HepG2 (cell line): Measurements from ENCODE around the gene G6PC2. TPM values are rescaled to one million over a fixed set of nuclear protein-coding genes. Genes with fewer than 3 reads are reported as not detected.

Experiments
- ATAC-seq: fragments of 200-7000 bp; cut with Tn5 transposase; 3 replicates; pipeline ENCODE4 v1.9.1; 2020; ENCODE audit warnings: mild to moderate bottlenecking, moderate library complexity
- BruUV-seq: library from RNA; stranded (reverse); fragments of 400-500 nt; replicated peaks from 2 replicates; lab custom pipeline; 2021; lab: Mats Ljungman, UMichigan
- CTCF ChIA-PET: fragments of 300-600 bp; formaldehyde crosslinking; extraction: SDS; loops from one replicate; lab custom pipeline; 2021; ENCODE audit warnings: low total read pairs, inconsistent platforms, low intra/inter-chr PET ratio; lab: Yijun Ruan, JAX
- POLR2A ChIA-PET: fragments of 350-600 bp; sonication (Branson Sonifier 250); formaldehyde crosslinking; loops from one replicate; lab custom pipeline; 2020; ENCODE audit warnings: antibody characterized with exemption, inconsistent platforms; lab: Yijun Ruan, JAX
- DNase-seq: peaks from one replicate; pipeline ENCODE4 v3.0.0-alpha.2; 2015; ENCODE audit warnings: low spot score
- FAIRE-seq: peaks from 3 replicates; lab custom pipeline; 2011; peaks lifted over from hg19 to GRCh38; lab: Jason Lieb, UNC
- H2AFZ ChIP-seq: one replicate; pipeline ENCODE4 v1.6.1; 2011; ENCODE audit warnings: low read length, inconsistent platforms
- H3K27ac ChIP-seq: fragments of 300-600 bp; 3 replicates; pipeline ENCODE4 v1.8.0; 2011; ENCODE audit warnings: mixed run types, mild to moderate bottlenecking, mixed read lengths, low read length, inconsistent platforms; ENCODE audit not compliant: insufficient read depth; ENCODE audit errors: extremely low read length
- H3K27me3 ChIP-seq, 2 experiments: fragments of 200-600 bp in 1 of 2; 2 replicates in 1 of 2; 3 replicates in 1 of 2; pipeline versions ENCODE4 v1.6.0 to v1.8.0; 2011; ENCODE audit warnings: low read length in 2 of 2, mild to moderate bottlenecking in 2 of 2, moderate library complexity in 2 of 2, inconsistent platforms in 1 of 2; ENCODE audit not compliant: insufficient read depth in 2 of 2, control insufficient read depth in 1 of 2
- H3K36me3 ChIP-seq, 2 experiments: fragments of 200-600 bp in 1 of 2; replicated peaks in 1 of 2; 2 replicates in 1 of 2; 3 replicates in 1 of 2; pipeline versions ENCODE4 v1.5.1 to v1.8.0; 2011; ENCODE audit warnings: low read length in 2 of 2, inconsistent platforms in 1 of 2; ENCODE audit not compliant: insufficient read depth in 2 of 2, control insufficient read depth in 1 of 2
- H3K4me1 ChIP-seq: 2 replicates; pipeline ENCODE4 v1.5.1; 2012; ENCODE audit warnings: low read length, inconsistent platforms; ENCODE audit not compliant: insufficient read depth
- H3K4me2 ChIP-seq: 2 replicates; pipeline ENCODE4 v1.6.0; 2011; ENCODE audit warnings: low read depth, low read length, inconsistent platforms
- H3K4me3 ChIP-seq, 3 experiments: fragments of 200-600 bp in 1 of 3; sonication (generic), shearing (Covaris generic) in 1 of 3; replicated peaks in 1 of 3; 2 replicates each; pipeline ENCODE4 v1.5.1; 2011 to 2016; ENCODE audit warnings: low read length in 3 of 3, inconsistent platforms in 2 of 3, low read depth in 2 of 3, mild to moderate bottlenecking in 2 of 3, control low read depth in 1 of 3, mixed read lengths in 1 of 3; ENCODE audit not compliant: insufficient read depth in 1 of 3
- H3K79me2 ChIP-seq: one replicate; pipeline ENCODE4 v1.6.1; 2011; ENCODE audit warnings: low read length, inconsistent platforms; ENCODE audit not compliant: insufficient read depth
- H3K9ac ChIP-seq: 2 replicates; pipeline ENCODE4 v1.6.0; 2011; ENCODE audit warnings: mild to moderate bottlenecking, low read depth, low read length, inconsistent platforms; ENCODE audit not compliant: insufficient read depth
- H3K9me3 ChIP-seq: 2 replicates; pipeline ENCODE4 v1.5.1; 2012; ENCODE audit warnings: mild to moderate bottlenecking, low read length
- H4K20me1 ChIP-seq: 2 replicates; pipeline ENCODE4 v1.6.0; 2011; ENCODE audit warnings: inconsistent platforms, mild to moderate bottlenecking, low read length, moderate library complexity; ENCODE audit not compliant: insufficient read depth
- AKNA ChIP-seq: sonication (generic); formaldehyde crosslinking; IDR thresholded peaks from 2 replicates; pipeline ENCODE4 v1.4.0; 2020; ENCODE audit warnings: missing genetic modification reagents, borderline replicate concordance
- ARID2 ChIP-seq: sonication (generic); formaldehyde crosslinking; IDR thresholded peaks from 2 replicates; pipeline ENCODE4 v1.8.1; 2022; ENCODE audit warnings: mild to moderate bottlenecking, missing genetic modification reagents, borderline replicate concordance
- CTCF ChIP-seq: sonication (generic); formaldehyde crosslinking; IDR thresholded peaks from 2 replicates; pipeline ENCODE4 v1.5.0; 2020; ENCODE audit warnings: mild to moderate bottlenecking, missing genetic modification reagents, moderate library complexity
- E2F5 ChIP-seq: sonication (generic); formaldehyde crosslinking; conservative IDR thresholded peaks from 2 replicates; pipeline ENCODE4 v1.4.0; 2020; ENCODE audit warnings: missing genetic modification reagents
- MXI1 ChIP-seq: IDR thresholded peaks from 3 replicates; pipeline ENCODE4 v1.6.1; 2012; ENCODE audit warnings: low read depth, low read length, inconsistent platforms, borderline replicate concordance
- NFRKB ChIP-seq: fragments of 450-650 bp; IDR thresholded peaks from 2 replicates; pipeline ENCODE4 v1.6.1; 2017
- PPARG ChIP-seq: conservative IDR thresholded peaks from 2 replicates; pipeline ENCODE4 v1.6.1; 2016; ENCODE audit warnings: missing biosample characterization, missing genetic modification reagents
- RNF2 ChIP-seq: fragments of 450-650 bp; conservative IDR thresholded peaks from 2 replicates; pipeline ENCODE4 v1.6.1; 2016; ENCODE audit warnings: low read depth
- ZFY ChIP-seq: sonication (generic); formaldehyde crosslinking; IDR thresholded peaks from 2 replicates; pipeline ENCODE4 v1.4.0; 2020; ENCODE audit warnings: missing genetic modification reagents
- ZNF224 ChIP-seq: sonication (generic); formaldehyde crosslinking; IDR thresholded peaks from 2 replicates; pipeline ENCODE4 v1.5.0; 2020; ENCODE audit warnings: mild to moderate bottlenecking, missing genetic modification reagents
- ZNF670 ChIP-seq: sonication (generic); formaldehyde crosslinking; IDR thresholded peaks from 2 replicates; pipeline ENCODE4 v1.8.0; 2022; ENCODE audit warnings: mild to moderate bottlenecking, missing genetic modification reagents, borderline replicate concordance
- ZNF709 ChIP-seq: sonication (generic); formaldehyde crosslinking; IDR thresholded peaks from 2 replicates; pipeline ENCODE4 v1.5.0; 2020; ENCODE audit warnings: mild to moderate bottlenecking, missing genetic modification reagents
- WGBS: methylation state at CpG from one replicate; pipeline ENCODE4 v1.1.6; 2017; ENCODE audit warnings: low lambda C conversion rate; 5-methylcytosine and 5-hydroxymethylcytosine counted together
- in situ Hi-C: cut with HindIII; loops from 2 replicates; pipeline ENCODE4 v1.10.0; 2017; ENCODE audit warnings: low pct_unique_long_range_greater_than_20kb; ENCODE audit not compliant: extremely low pct_ligation_motif_present
- intact Hi-C: fragments of 100-400 bp; cut with micrococcal nuclease; formaldehyde crosslinking; loops from one replicate; pipeline ENCODE4 v1.10.0; 2022; ENCODE audit not compliant: unreplicated experiment
- polyA plus RNA-seq, 8 experiments: library from polyadenylated mRNA; depleted of rRNA in 3 of 8; stranded (reverse) in 7 of 8; unstranded in 1 of 8; fragments of >200 nt; fragmentation: Illumina TruSeq in 4 of 8; extraction: Trizol in 4 of 8; gene quantifications; 2 replicates each; pipeline versions ENCODE4 v1.2.1 to v1.2.3, GENCODE V29; 2011 to 2016; ENCODE audit warnings: low read depth in 4 of 8, missing spikeins in 1 of 8, mixed read lengths in 1 of 8; ENCODE audit not compliant: insufficient read depth in 1 of 8
- total RNA-seq, 5 experiments: library from RNA; depleted of rRNA; stranded (reverse); fragments of >200 nt; fragmentation: Illumina TruSeq; extraction: Trizol; gene quantifications; 2 replicates each; pipeline ENCODE4 v1.2.3, GENCODE V29; 2016; ENCODE audit warnings: low read depth in 1 of 5

G6PC2 gene
- total and polyA plus RNA-seq, 2 of the 13 experiments (the other 11 are each of a cell fraction or from before 2014, with no cell fraction given), result not detected

- intact Hi-C loops, result no loop called here
- H3K36me3 ChIP-seq, result no peaks in the 10 kb centered on the region
- H3K4me1 ChIP-seq, result no peaks in the 10 kb centered on the region
- H4K20me1 ChIP-seq, result no peaks in the 10 kb centered on the region
- no TSS peak for BruUV-seq
- H2AFZ ChIP-seq, result no peak overlapping the region
- H3K9me3 ChIP-seq, result no peaks in the 10 kb centered on the region
- no peak overlapping the region for H3K4me2 ChIP-seq
- no peak overlapping the region for H3K4me3 ChIP-seq
- in situ Hi-C loops, result no loop called here
- ChIA-PET CTCF (no interaction called here), POLR2A (no interaction called here)
- no peak overlapping the region for H3K27ac ChIP-seq
- DNase-seq (no peak), ATAC-seq (no peak), FAIRE-seq (no peak)
- H3K79me2 ChIP-seq, result no peaks in the 10 kb centered on the region
- H3K27me3 ChIP-seq, result no peaks in the 10 kb centered on the region
- whole genome bisulfite sequencing, result 34% methylated on average over 3 of the region's 3 CpGs
- no peak overlapping the region for H3K9ac ChIP-seq
- no peak for TF ChIP-seq ZNF224 (CRISPR knock-in tag)
- no peak for TF ChIP-seq PPARG
- TF ChIP-seq ZNF670, result no peak
- no peak for TF ChIP-seq ZNF709 (CRISPR knock-in tag)
- TF ChIP-seq RNF2, result no peak
- no peak for TF ChIP-seq CTCF (CRISPR knock-in tag)
- no peak for TF ChIP-seq E2F5 (CRISPR knock-in tag)
- TF ChIP-seq NFRKB, result no peak
- no peak for TF ChIP-seq AKNA (CRISPR knock-in tag)
- TF ChIP-seq ZFY (CRISPR knock-in tag), result no peak
- no peak for TF ChIP-seq ARID2 (CRISPR knock-in tag)
- TF ChIP-seq MXI1, result no peak
Measured at GRCh38 chr2:168926621-168927386, 25.7 kb downstream of the G6PC2 start.
